HG02943 (cell line): Measurements from ENCODE around the gene MAPK1IP1L.

Experiments used
- ATAC-seq: cut with Tn5 transposase; IDR thresholded peaks from one replicate; pipeline ENCODE4 v1.9.1; 2021; ENCODE audit warnings: mild to moderate bottlenecking, low read depth, moderate library complexity; ENCODE audit not compliant: unreplicated experiment

The MAPK1IP1L gene

GRCh38 chr14:55092341-55092740 lies 40.9 kb downstream of the MAPK1IP1L start:
- no peak for ATAC-seq

DNA sequence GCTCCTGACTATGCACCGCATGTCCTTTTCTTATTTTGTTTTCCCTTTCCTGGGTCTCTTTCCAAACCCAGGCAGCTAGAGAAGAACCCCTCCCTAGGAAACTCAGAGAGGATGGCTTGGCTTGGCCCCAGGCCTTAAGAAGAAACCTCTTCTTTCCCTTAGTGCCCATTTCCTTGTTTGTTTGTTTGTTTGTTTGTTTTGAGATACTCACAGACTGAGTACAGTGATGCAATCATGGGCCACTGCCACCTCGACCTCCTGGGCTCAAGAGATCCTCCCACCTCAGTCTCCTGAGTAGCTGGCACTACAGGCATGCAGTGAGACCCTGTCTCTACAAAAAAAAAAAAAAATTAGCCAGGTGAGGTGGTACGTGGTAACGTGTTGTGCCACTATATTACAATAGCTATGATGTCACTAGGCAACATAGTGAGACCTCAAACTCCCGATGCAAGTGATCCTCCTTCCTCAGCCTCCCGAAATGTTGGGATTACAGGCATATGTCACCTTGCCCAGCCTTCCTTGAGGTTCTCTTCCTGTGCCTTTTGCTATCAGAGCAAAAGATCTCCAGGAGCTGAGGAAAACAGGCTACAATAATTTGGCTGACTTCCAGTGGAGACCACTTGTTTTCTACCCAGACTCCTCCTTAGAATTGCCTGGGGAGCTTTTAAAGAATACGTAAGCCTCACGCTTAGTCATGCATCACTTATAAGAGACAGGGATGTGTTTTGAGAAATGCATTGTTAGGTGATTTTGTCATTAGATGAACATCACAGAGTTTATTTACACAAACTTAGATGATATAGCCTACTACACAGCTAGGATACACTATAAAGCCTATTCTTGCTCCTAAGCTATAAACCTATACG lies 43.1 kb downstream of the MAPK1IP1L start:
- no peak for ATAC-seq

DNA sequence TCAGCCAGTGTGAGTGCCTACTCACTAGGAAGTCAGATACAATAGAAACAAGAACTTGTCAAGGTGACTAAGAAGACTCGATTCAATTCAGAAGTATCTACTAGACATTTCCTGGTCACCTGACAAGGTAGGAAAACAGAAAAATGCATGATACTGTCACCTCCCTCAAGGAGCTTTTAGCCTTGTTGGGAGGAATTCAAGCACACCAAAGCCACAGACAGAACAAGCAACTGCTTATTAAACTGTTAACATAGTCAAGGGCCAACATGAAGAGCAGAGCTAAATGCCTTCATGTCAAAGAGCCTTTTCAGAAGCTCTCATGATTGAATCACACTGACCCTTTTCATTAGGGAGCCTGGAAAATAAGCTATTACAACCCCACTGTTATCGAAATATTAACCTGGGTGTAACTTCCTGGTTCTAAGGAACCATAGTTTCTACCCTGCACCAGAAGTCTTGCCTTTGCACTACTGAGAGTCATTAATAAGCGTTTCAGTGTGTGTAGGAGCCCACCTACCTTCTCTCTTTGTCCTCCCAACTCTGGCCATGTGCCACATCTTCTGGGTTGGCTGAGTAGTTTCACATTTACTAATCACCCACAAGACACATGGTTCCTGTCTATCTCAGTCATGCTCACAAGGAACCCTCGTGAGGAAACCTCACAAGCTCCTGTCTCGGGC lies 46.6 kb downstream of the MAPK1IP1L start:
- ATAC-seq, result peak; percentile 57

- ATAC-seq, result no peak
Observed at GRCh38 chr14:55098561-55098898, 47.1 kb downstream of the MAPK1IP1L start.

DNA sequence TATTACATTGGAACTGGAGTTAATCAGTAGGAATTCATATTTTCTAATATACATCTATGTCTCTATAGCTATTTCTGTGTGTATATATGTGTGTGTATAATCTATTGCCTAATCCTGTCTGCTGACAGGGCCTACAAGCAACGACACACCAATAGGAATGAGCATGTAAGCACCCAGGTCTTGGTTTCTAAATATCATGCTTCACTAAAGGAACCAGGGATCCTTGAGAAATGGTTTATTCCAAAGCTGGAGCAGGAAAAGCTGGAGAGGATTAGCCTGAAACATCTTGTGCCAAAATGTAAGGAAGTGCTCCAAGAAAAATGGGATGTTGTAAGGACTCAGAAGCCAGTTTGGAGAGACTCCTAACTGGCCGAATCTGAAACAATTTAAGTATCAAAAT lies 48.3 kb downstream of the MAPK1IP1L start:
- no peak for ATAC-seq

GRCh38 chr14:55101698-55102097 lies 50.3 kb downstream of the MAPK1IP1L start:
- no peak for ATAC-seq

DNA sequence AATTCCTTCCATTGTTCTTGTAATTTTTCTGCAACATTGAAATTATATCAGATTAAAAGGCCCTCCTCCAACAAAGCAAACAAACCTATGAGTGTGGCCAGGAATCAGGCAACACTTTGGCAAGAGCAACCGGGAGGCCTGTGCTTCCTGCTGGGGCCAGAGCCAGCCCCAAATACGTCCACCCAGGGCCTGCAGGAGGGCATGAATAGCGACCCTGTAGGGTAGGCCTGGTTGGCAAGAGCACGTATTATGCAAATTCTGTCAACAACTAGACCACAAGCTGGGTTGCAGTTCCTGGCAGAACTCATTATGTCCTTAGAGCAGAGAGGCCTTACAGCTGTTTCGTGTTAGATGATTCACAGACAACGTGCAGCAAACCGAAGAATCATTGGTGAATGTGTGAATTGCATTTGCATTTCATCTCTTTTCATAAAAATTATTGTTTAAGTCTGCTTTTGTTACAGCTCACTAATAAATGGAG lies 50.7 kb downstream of the MAPK1IP1L start:
- ATAC-seq, result peak; percentile 68

DNA sequence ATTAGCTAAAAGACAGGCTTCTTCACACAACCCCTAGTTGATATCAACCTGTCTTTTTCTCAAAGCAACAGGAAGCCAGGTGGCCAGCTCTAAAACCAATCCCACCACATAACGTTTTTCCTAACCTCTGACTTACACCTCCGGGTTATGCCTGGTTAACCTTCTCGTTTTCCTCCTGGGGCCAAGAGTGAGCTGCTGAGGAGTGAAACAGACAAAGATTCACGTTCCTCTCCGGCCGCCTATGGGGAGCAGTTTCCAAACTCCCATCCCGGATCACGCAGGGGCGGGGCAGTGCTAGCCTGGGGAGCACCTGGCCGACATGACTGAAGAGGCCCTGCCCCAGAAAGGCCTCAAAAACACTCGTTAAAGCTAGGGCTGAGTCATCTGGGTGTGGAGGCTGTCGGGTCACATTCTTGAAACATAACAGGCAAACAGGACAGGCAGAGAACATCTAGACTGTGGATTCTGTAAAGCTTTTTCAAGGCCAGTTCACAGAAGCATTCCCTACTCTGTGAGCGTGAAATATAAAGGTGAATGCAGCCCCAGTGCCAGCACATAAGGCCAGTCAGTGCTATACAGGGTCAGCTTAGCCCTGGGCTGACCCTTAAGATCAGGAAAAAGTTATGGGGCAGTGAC lies 51.7 kb downstream of the MAPK1IP1L start:
- ATAC-seq, result peak; percentile 39

- no peak for ATAC-seq
Observed at GRCh38 chr14:55103971-55104954, 52.8 kb downstream of the MAPK1IP1L start.

GRCh38 chr14:55105991-55106390 lies 54.5 kb downstream of the MAPK1IP1L start:
- no peak for ATAC-seq

DNA sequence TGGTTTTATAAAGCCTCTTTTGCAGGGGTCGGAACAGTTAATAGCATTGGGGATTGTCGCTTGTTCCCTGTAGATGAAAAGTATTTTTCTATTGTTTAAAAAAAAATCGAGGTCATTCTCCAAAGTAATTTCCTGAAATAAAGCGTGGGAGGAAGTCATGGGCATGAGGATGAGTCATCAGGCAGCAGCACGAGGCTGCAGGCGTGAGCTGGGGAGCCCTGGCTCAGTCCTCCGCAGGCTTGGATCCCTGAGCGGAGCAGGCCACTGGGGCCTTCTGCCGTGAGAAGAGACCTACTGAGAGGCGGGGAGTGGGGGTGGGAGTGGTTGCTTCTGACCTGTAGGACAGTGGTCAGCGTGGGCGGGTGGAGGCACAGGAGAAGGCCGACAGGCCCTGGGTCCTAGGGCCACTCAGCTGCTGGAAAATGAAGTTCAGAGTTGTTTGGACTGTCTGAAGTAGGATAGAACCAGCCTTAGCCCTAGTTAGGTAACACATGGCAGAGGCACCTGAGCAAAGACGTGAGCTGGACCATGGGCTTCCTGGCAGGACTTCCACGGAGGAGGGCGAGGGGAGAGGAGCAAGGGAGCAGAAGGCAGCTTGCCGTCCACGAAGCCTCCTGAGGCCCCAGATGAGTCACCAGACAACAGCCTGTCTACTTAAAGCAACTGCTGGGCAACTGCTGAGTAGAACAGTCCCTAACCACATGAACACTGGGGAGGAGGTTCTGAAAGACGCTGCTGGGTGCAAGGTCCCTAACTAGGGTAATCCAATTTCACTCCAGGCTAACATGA lies 56.5 kb downstream of the MAPK1IP1L start:
- ATAC-seq, result no peak

- ATAC-seq, result no peak
Observed at GRCh38 chr14:55109836-55110235, 58.4 kb downstream of the MAPK1IP1L start.

- no peak for ATAC-seq
Observed at GRCh38 chr14:55111122-55111708, 59.8 kb downstream of the MAPK1IP1L start.

GRCh38 chr14:55114720-55115119 lies 63.3 kb downstream of the MAPK1IP1L start:
- ATAC-seq, result no peak

- no peak for ATAC-seq
Observed at GRCh38 chr14:55115460-55115859, 64.0 kb downstream of the MAPK1IP1L start.

DNA sequence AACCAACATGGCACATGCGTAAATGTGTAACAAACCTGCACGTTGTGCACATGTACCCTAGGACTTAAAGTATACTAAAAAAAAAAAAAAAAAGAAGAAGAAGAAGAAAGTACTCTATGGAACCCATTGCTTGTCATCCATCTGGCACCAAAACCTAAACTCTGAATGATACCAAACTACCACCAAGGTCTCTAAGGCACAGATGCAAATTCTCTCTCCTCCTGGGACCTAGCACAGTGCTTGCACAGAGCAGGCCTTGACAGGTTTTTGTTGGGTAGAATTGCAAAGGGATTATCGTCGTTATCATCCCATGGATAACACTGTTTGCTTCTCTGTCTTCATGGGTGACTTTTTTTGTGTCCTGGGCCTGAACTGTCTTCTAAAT lies 64.4 kb downstream of the MAPK1IP1L start:
- ATAC-seq, result no peak

- no peak for ATAC-seq
Observed at GRCh38 chr14:55116246-55117030, 65.0 kb downstream of the MAPK1IP1L start.

- ATAC-seq, result no peak
Observed at GRCh38 chr14:55117803-55118441, 66.5 kb downstream of the MAPK1IP1L start.
